Measurements from ENCODE around the gene AK1. TPM values are rescaled to one million over a fixed set of nuclear protein-coding genes. Genes with fewer than 3 reads are reported as not detected.

The AK1 gene
- total RNA-seq, 1 experiment from 2014 or later, result 62.1 TPM

- Histone ChIP-seq H3K4me1 (ENCODE audit: control insufficient read depth, insufficient read depth, low read length) (no peaks in the 10 kb centered on the region; the same call in 1 of the 2 replicates), H3K27ac (ENCODE audit: low read length) (no peak overlapping the region), H3K9me3 (ENCODE audit: control insufficient read depth, insufficient read depth, low read depth, low read length) (0 out of 2 replicates have a peak, but pooled peaks cover 6% of the 10 kb centered on the region), H3K4me3 (ENCODE audit: low read depth in 2 of 2, low read length in 2 of 2) (no peak overlapping the region), H3K36me3 (ENCODE audit: control insufficient read depth, insufficient read depth, low read length) (no peaks in the 10 kb centered on the region), H3K27me3 (ENCODE audit: control insufficient read depth, insufficient read depth, low read length) (no peaks in the 10 kb centered on the region)
- intact Hi-C loops (cut with micrococcal nuclease; ENCODE audit: unreplicated experiment) (no loop called here), in situ Hi-C loops (cut with HindIII; ENCODE audit: low pct_unique_long_range_greater_than_20kb, low sequenced_read_pairs) (no loop called here)
- TF ChIP-seq SIN3A (IDR thresholded peaks at IDR 0.05; ENCODE audit: borderline replicate concordance, insufficient read depth, low read depth, low read length) (no peak), POLR2AphosphoS5 (IDR thresholded peaks at IDR 0.05; ENCODE audit: low read depth, low read length) (no peak), REST (IDR thresholded peaks at IDR 0.05; ENCODE audit: insufficient read depth in 1 of 2, low read depth in 2 of 2, low read length in 1 of 2) (no peak), CTCF (IDR thresholded peaks at IDR 0.05) (no peak), TCF7L2 (IDR thresholded peaks at IDR 0.05; ENCODE audit: low read depth, low read length) (no peak)
- ATAC-seq, result no peak
- POLR2A ChIA-PET, result no interaction called here
- BruUV-seq (replicated peaks), result no TSS peak
- CTCF ChIA-PET, result no interaction called here
- no peak for DNase-seq (ENCODE audit: low read depth, low spot score)
These were observed 29.4 kb downstream of the AK1 start for GRCh38 chr9:127847833-127848755.

GRCh38 chr9:127847178-127847510 is 30.3 kb downstream of the AK1 start:
- DNase-seq (ENCODE audit: low read depth, low spot score), result no peak
- Histone ChIP-seq H3K27me3 (ENCODE audit: control insufficient read depth, insufficient read depth, low read length) (no peaks in the 10 kb centered on the region), H3K4me1 (ENCODE audit: control insufficient read depth, insufficient read depth, low read length) (no peaks in the 10 kb centered on the region; the same call in 1 of the 2 replicates), H3K36me3 (ENCODE audit: control insufficient read depth, insufficient read depth, low read length) (no peaks in the 10 kb centered on the region), H3K9me3 (ENCODE audit: control insufficient read depth, insufficient read depth, low read depth, low read length) (0 out of 2 replicates have a peak, but pooled peaks cover 6% of the 10 kb centered on the region), H3K27ac (ENCODE audit: low read length) (no peak overlapping the region), H3K4me3 (ENCODE audit: low read depth in 2 of 2, low read length in 2 of 2) (no peak overlapping the region)
- ATAC-seq, result peak; percentile 44; the same call in 1 of the 2 replicates
- in situ Hi-C loops (cut with HindIII; ENCODE audit: low pct_unique_long_range_greater_than_20kb, low sequenced_read_pairs) (no loop called here), intact Hi-C loops (cut with micrococcal nuclease; ENCODE audit: unreplicated experiment) (no loop called here)
- no peak for TF ChIP-seq CTCF (IDR thresholded peaks at IDR 0.05)
- no peak for TF ChIP-seq REST (IDR thresholded peaks at IDR 0.05; ENCODE audit: insufficient read depth in 1 of 2, low read depth in 2 of 2, low read length in 1 of 2)
- TF ChIP-seq SIN3A (IDR thresholded peaks at IDR 0.05; ENCODE audit: borderline replicate concordance, insufficient read depth, low read depth, low read length), result no peak
- TF ChIP-seq TCF7L2 (IDR thresholded peaks at IDR 0.05; ENCODE audit: low read depth, low read length), result no peak
- TF ChIP-seq POLR2AphosphoS5 (IDR thresholded peaks at IDR 0.05; ENCODE audit: low read depth, low read length), result no peak
- CTCF ChIA-PET, result no interaction called here
- POLR2A ChIA-PET, result no interaction called here
- BruUV-seq (replicated peaks), result no TSS peak

All from Panc1 (cell line).